Peyer's patch (tissue), 4 donors: ENCODE results near the gene GPATCH1.

ENCODE experiments used
- POLR2A ChIP-seq, 2 donors: fragments of 450-650 bp; IDR thresholded peaks; one replicate each; pipeline ENCODE4 v1.5.1; 2017; ENCODE audit warnings: antibody characterized with exemption in 2 of 2, mild to moderate bottlenecking in 2 of 2, moderate library complexity in 2 of 2
- TF ChIP-seq, protein P1 (sequence below), 6 experiments: fragments of 450-650 bp in 4 of 6; fragments of 200-600 bp in 2 of 6; sonication (generic) in 1 of 6; IDR thresholded peaks; one replicate each; pipeline ENCODE4 v1.5.1; 2017 to 2019; ENCODE audit warnings: antibody characterized with exemption in 6 of 6, mild to moderate bottlenecking in 3 of 6, moderate library complexity in 1 of 6

- no peak for TF ChIP-seq POLR2A (IDR thresholded peaks at IDR 0.05)
- TF ChIP-seq, protein P1, sequence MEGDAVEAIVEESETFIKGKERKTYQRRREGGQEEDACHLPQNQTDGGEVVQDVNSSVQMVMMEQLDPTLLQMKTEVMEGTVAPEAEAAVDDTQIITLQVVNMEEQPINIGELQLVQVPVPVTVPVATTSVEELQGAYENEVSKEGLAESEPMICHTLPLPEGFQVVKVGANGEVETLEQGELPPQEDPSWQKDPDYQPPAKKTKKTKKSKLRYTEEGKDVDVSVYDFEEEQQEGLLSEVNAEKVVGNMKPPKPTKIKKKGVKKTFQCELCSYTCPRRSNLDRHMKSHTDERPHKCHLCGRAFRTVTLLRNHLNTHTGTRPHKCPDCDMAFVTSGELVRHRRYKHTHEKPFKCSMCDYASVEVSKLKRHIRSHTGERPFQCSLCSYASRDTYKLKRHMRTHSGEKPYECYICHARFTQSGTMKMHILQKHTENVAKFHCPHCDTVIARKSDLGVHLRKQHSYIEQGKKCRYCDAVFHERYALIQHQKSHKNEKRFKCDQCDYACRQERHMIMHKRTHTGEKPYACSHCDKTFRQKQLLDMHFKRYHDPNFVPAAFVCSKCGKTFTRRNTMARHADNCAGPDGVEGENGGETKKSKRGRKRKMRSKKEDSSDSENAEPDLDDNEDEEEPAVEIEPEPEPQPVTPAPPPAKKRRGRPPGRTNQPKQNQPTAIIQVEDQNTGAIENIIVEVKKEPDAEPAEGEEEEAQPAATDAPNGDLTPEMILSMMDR (IDR thresholded peaks at IDR 0.05) = no peak
These were observed 78.2 kb downstream of the GPATCH1 start for GRCh38 chr19:33159149-33159548.
